K562 (cell line): ENCODE measurements around the gene LMF2. TPM values are rescaled to one million over a fixed set of nuclear protein-coding genes. Genes with fewer than 3 reads are reported as not detected.

ENCODE experiments used
- ATAC-seq: fragments of 200-7000 bp; cut with Tn5 transposase; 3 replicates; pipeline ENCODE4 v1.9.1; 2020; ENCODE audit warnings: moderate library complexity
- BruUV-seq: library from RNA; stranded (reverse); fragments of 400-500 nt; replicated peaks from 2 replicates; lab custom pipeline; 2021; lab: Mats Ljungman, UMichigan
- CTCF ChIA-PET: fragments of 300-600 bp; formaldehyde crosslinking; extraction: SDS; loops from one replicate; lab custom pipeline; 2021; ENCODE audit warnings: low intra/inter-chr PET ratio; lab: Yijun Ruan, JAX
- POLR2A ChIA-PET: fragments of 300-600, 350-650 bp; sonication (Branson Sonifier 250); formaldehyde crosslinking; extraction: SDS; loops from one replicate; lab custom pipeline; 2021; ENCODE audit warnings: antibody characterized with exemption, inconsistent platforms; lab: Yijun Ruan, JAX
- DNase-seq, 4 experiments: peaks; one replicate each; pipeline versions ENCODE4 v3.0.0 to v3.0.0-alpha.2; 2011 to 2018; ENCODE audit warnings: low spot score in 3 of 4, mixed read lengths in 3 of 4; ENCODE audit errors: extremely low read depth in 1 of 4
- FAIRE-seq: peaks from 2 replicates; lab custom pipeline; 2011; peaks lifted over from hg19 to GRCh38; lab: Jason Lieb, UNC
- H2AFZ ChIP-seq: 2 replicates; pipeline ENCODE4 v1.6.0; 2011; ENCODE audit warnings: low read depth, low read length, control low read depth, inconsistent platforms
- H3K27ac ChIP-seq: fragments of 200-600 bp; 3 replicates; pipeline ENCODE4 v1.8.0; 2011; ENCODE audit warnings: low read depth, mild to moderate bottlenecking, control low read depth, inconsistent platforms, low read length, moderate library complexity, mixed read lengths; ENCODE audit errors: extremely low read depth
- H3K27me3 ChIP-seq, 2 experiments: fragments of 300-600 bp in 1 of 2; 2 replicates in 1 of 2; 3 replicates in 1 of 2; pipeline versions ENCODE4 v1.6.0 to v1.8.0; 2011; ENCODE audit warnings: inconsistent platforms in 2 of 2, low read length in 2 of 2, mild to moderate bottlenecking in 1 of 2, mixed read lengths in 1 of 2, moderate library complexity in 1 of 2; ENCODE audit not compliant: control insufficient read depth in 2 of 2, insufficient read depth in 2 of 2
- H3K36me3 ChIP-seq: fragments of 300-600 bp; 3 replicates; pipeline ENCODE4 v1.8.0; 2011; ENCODE audit warnings: mild to moderate bottlenecking, low read length, inconsistent platforms; ENCODE audit not compliant: control insufficient read depth, insufficient read depth
- H3K4me1 ChIP-seq, 2 experiments: fragments of 200-600 bp in 1 of 2; replicated peaks in 1 of 2; 2 replicates in 1 of 2; 3 replicates in 1 of 2; pipeline versions ENCODE4 v1.5.1 to v1.8.0; 2011; ENCODE audit warnings: inconsistent platforms in 2 of 2, low read length in 2 of 2, mild to moderate bottlenecking in 1 of 2, mixed read lengths in 1 of 2, moderate library complexity in 1 of 2; ENCODE audit not compliant: control insufficient read depth in 2 of 2, insufficient read depth in 2 of 2
- H3K4me2 ChIP-seq: 2 replicates; pipeline ENCODE4 v1.6.1; 2011; ENCODE audit warnings: low read length, control low read depth, inconsistent platforms, mixed read lengths; ENCODE audit not compliant: insufficient read depth
- H3K4me3 ChIP-seq: fragments of 200-600 bp; sonication (generic), shearing (Covaris generic); 2 replicates; pipeline ENCODE4 v1.5.1; 2016; ENCODE audit warnings: control low read depth, inconsistent platforms
- H3K79me2 ChIP-seq: fragments of 200-600 bp; 3 replicates; pipeline ENCODE4 v1.8.0; 2011; ENCODE audit warnings: low read length, inconsistent platforms; ENCODE audit not compliant: control insufficient read depth, insufficient read depth
- H3K9ac ChIP-seq, 2 experiments: 2 replicates each; pipeline versions ENCODE4 v1.6.0 to v1.6.1; 2011; ENCODE audit warnings: low read depth in 2 of 2, low read length in 2 of 2, control low read depth in 1 of 2, inconsistent platforms in 1 of 2, mild to moderate bottlenecking in 1 of 2, mixed read lengths in 1 of 2; ENCODE audit not compliant: insufficient read depth in 1 of 2
- H3K9me1 ChIP-seq: one replicate; pipeline ENCODE4 v1.6.0; 2011; ENCODE audit warnings: inconsistent platforms, mild to moderate bottlenecking, low read length, moderate library complexity; ENCODE audit not compliant: control insufficient read depth, insufficient read depth
- H3K9me3 ChIP-seq: replicated peaks from 2 replicates; pipeline ENCODE4 v1.5.1; 2011; ENCODE audit warnings: low read depth, low read length, inconsistent platforms; ENCODE audit not compliant: control insufficient read depth, insufficient read depth
- H4K20me1 ChIP-seq: replicated peaks from 2 replicates; pipeline ENCODE4 v1.6.1; 2011; ENCODE audit warnings: low read length, inconsistent platforms, mixed read lengths; ENCODE audit not compliant: control insufficient read depth, insufficient read depth
- GABPB2 ChIP-seq: fragments of 250-450 bp; sonication (Bioruptor Pico); conservative IDR thresholded peaks from 2 replicates; pipeline ENCODE4 v1.5.1; 2021; ENCODE audit warnings: mild to moderate bottlenecking
- HEY1 ChIP-seq: fragments of 250-450 bp; sonication (Bioruptor Pico); IDR thresholded peaks from 2 replicates; pipeline ENCODE4 v1.5.0; 2020; ENCODE audit warnings: mild to moderate bottlenecking, moderate library complexity, borderline replicate concordance
- POLR3A ChIP-seq: IDR thresholded peaks from 2 replicates; pipeline ENCODE4 v1.6.1; 2011; ENCODE audit warnings: borderline replicate concordance, mild to moderate bottlenecking, moderate library complexity; ENCODE audit not compliant: insufficient read length, insufficient read depth; ENCODE audit errors: extremely low read depth
- RBFOX2 ChIP-seq: fragments of 200-400 bp; formaldehyde crosslinking; IDR thresholded peaks from 2 replicates; pipeline ENCODE4 v1.6.1; 2017; ENCODE audit warnings: low read depth, mild to moderate bottlenecking, low read length, moderate library complexity
- WGBS: fragments of 100-300 bp; shearing (Covaris generic); methylation state at CpG from one replicate; pipeline ENCODE4 v1.1.6; 2016; ENCODE audit warnings: low coverage, mixed read lengths; ENCODE audit not compliant: insufficient coverage; ENCODE audit errors: missing lambda C conversion rate; 5-methylcytosine and 5-hydroxymethylcytosine counted together
- in situ Hi-C: fragments of 300-500 bp; cut with MboI; formaldehyde crosslinking; loops from 4 replicates; pipeline ENCODE4 v1.15.0; 2018; ENCODE audit warnings: inconsistent platforms, mixed read lengths
- intact Hi-C: fragments of 100-400 bp; cut with micrococcal nuclease; formaldehyde crosslinking; loops from 2 replicates; pipeline ENCODE4 v1.14.2; 2022
- polyA plus RNA-seq, 8 experiments: library from polyadenylated mRNA; depleted of rRNA in 4 of 8; stranded (reverse) in 5 of 8; unstranded in 3 of 8; fragments of >200 nt; fragmentation: Nextera tagmentation in 2 of 8; fragmentation: Illumina TruSeq in 1 of 8; extraction: Ambion mirVana in 2 of 8; extraction: Trizol in 1 of 8; gene quantifications; 2 replicates each; pipeline versions ENCODE4 v1.2.1 to v1.2.3, GENCODE V29; 2011 to 2014; ENCODE audit warnings: inconsistent platforms in 1 of 8, missing spikeins in 1 of 8
- total RNA-seq, 7 experiments: library from RNA; depleted of rRNA in 6 of 7; stranded (reverse); fragments of >200 nt in 6 of 7; fragmentation: Illumina TruSeq in 2 of 7; extraction: Trizol in 2 of 7; gene quantifications; 2 replicates each; pipeline versions ENCODE4 v1.2.1 to v1.2.3, GENCODE V29; 2011 to 2021; ENCODE audit warnings: low replicate concordance in 1 of 7

LMF2 gene
- total and polyA plus RNA-seq, 9 of the 15 experiments (the other 6 are each of a cell fraction or from before 2014, with no cell fraction given), result 0.08 to 37.1 (median 7.6) TPM

DNA sequence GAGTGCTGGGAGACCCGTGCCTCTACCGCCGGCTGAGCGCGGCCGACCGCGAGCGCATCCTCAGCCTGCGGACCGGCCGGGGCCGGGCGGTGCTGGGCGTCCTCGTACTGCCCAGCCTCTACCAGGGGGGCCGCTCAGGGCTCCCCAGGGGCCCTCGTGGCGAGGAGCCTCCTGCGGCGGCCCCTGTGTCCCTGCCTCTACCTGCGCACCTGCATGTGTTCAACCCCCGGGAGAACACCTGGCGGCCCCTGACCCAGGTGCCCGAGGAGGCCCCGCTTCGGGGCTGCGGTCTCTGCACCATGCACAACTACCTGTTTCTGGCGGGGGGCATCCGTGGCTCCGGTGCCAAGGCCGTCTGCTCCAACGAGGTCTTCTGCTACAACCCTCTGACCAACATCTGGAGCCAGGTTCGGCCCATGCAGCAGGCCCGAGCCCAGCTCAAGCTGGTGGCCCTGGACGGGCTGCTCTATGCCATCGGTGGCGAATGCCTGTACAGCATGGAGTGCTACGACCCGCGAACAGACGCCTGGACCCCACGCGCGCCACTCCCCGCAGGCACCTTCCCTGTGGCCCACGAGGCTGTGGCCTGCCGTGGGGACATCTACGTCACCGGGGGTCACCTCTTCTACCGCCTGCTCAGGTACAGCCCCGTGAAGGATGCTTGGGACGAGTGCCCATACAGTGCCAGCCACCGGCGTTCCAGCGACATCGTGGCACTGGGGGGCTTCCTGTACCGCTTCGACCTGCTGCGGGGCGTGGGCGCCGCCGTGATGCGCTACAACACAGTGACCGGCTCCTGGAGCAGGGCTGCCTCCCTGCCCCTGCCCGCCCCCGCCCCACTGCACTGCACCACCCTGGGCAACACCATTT is 41.7 kb upstream of the LMF2 start:
- H3K36me3 ChIP-seq, result no peaks in the 10 kb centered on the region
- POLR2A ChIA-PET, result interaction anchor here (1.5 kb wide), 1 partner anchor 14 kb away, joined by 5 read pairs; the partner anchor contains the start of gene SYCE3
- no peak overlapping the region for H3K9ac ChIP-seq
- TF ChIP-seq POLR3A (no peak), GABPB2 (CRISPR knock-in tag) (no peak), RBFOX2 (peak; percentile 36; the same call in 1 of the 2 replicates), HEY1 (no peak)
- intact Hi-C loops, result no loop called here
- H3K79me2 ChIP-seq, result no peaks in the 10 kb centered on the region
- H3K27me3 ChIP-seq, result peaks cover 0 to 11% of the 10 kb centered on the region in 2 experiments; a peak in 1 of 5 replicates
- ATAC-seq (no peak), FAIRE-seq (no peak), DNase-seq (no peak)
- no peak overlapping the region for H3K4me3 ChIP-seq
- no peaks in the 10 kb centered on the region for H3K9me1 ChIP-seq
- WGBS, result 81% methylated on average over 28 of the region's 68 CpGs
- no peaks in the 10 kb centered on the region for H3K9me3 ChIP-seq
- H2AFZ ChIP-seq, result no peak overlapping the region
- in situ Hi-C loops, result no loop called here
- H4K20me1 ChIP-seq, result no peaks in the 10 kb centered on the region
- CTCF ChIA-PET, result no interaction called here
- H3K27ac ChIP-seq, result no peak overlapping the region
- peaks cover 0 to 38% of the 10 kb centered on the region in 2 experiments; a peak in 3 of 5 replicates for H3K4me1 ChIP-seq
- no peak overlapping the region for H3K4me2 ChIP-seq
- BruUV-seq, result no TSS peak
